Rectal smooth muscle tissue (tissue), 1 donor: ENCODE measurements around the gene ANGPTL4.
"Not testable (repeated sequence)": the region's sequence is repeated elsewhere in the genome, so short reads cannot be mapped to it uniquely, and the experiment has no call there.

Source experiments
- H3K27ac ChIP-seq: one replicate; pipeline ENCODE4 v1.7.0; 2013; ENCODE audit warnings: low read depth, low read length, inconsistent platforms
- H3K27me3 ChIP-seq: one replicate; pipeline ENCODE4 v1.7.0; 2013; ENCODE audit warnings: low read length; ENCODE audit not compliant: control insufficient read depth, insufficient read depth
- H3K36me3 ChIP-seq: one replicate; pipeline ENCODE4 v1.7.0; 2013; ENCODE audit warnings: low read length; ENCODE audit not compliant: control insufficient read depth, insufficient read depth
- H3K4me1 ChIP-seq: one replicate; pipeline ENCODE4 v1.7.0; 2013; ENCODE audit warnings: low read length; ENCODE audit not compliant: control insufficient read depth, insufficient read depth
- H3K4me3 ChIP-seq: one replicate; pipeline ENCODE4 v1.7.0; 2013; ENCODE audit warnings: low read length
- H3K9ac ChIP-seq: one replicate; pipeline ENCODE4 v1.7.0; 2013; ENCODE audit warnings: low read length

Gene ANGPTL4

DNA sequence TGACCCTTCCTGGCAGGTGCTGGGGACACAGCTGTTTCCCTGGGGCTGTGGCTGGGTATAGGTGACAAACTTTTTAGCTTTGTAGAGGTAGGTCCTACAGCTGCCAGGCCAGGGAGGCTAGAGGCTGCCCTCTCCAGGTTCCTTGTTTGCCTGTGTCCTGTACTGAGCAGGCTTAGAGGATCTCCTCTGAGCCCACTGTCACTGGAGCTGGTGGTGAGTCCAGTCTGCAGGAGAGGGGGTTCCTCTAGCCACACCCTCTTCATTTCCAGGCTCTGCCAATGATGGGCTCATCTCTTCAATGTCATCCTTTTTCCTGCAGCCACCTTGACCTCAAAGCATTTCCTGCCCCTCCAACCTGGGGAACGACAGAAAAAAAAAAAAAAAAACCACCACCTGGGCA, 13.6 kb downstream of the ANGPTL4 start:
- H3K27ac ChIP-seq: no peak overlapping the region
- H3K27me3 ChIP-seq: no peaks in the 10 kb centered on the region
- no peak overlapping the region for H3K4me3 ChIP-seq
- no peaks in the 10 kb centered on the region for H3K4me1 ChIP-seq
- H3K9ac ChIP-seq: no peak overlapping the region
- peaks cover 9% of the 10 kb centered on the region for H3K36me3 ChIP-seq

DNA sequence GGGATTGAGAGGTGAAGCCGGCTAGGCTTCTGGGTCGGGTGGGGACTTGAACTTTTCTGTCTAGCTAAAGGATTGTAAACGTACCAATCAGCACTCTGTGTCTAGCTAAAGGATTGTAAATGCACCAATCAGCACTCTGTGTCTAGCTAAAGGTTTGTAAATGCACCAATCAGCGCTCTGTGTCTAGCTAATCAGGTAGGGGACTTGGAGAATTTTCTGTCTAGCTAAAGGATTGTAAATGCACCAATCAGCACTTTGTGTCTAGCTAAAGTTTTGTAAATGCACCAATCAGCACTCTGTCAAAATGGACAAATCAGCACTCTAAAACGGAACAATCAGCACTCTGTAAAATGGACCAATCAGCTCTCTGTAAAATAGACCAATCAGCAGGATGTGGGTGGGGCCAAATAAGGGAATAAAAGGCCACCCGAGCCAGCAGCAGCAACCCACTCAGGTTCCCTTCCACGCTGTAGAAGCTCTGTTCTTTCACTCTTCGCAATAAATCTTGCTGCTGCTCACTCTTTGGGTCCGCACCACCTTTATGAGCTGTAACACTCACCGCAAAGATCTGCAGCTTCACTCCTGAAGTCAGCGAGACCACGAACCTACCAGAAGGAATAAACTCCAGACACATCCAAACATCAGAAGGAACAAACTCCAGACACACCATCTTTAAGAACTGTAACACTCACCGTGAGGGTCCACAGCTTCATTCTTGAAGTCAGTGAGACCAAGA, 15.4 kb downstream of the ANGPTL4 start:
- H3K9ac ChIP-seq, H3K27ac ChIP-seq, H3K27me3 ChIP-seq, H3K36me3 ChIP-seq, H3K4me1 ChIP-seq, H3K4me3 ChIP-seq: not testable (repeated sequence)

DNA sequence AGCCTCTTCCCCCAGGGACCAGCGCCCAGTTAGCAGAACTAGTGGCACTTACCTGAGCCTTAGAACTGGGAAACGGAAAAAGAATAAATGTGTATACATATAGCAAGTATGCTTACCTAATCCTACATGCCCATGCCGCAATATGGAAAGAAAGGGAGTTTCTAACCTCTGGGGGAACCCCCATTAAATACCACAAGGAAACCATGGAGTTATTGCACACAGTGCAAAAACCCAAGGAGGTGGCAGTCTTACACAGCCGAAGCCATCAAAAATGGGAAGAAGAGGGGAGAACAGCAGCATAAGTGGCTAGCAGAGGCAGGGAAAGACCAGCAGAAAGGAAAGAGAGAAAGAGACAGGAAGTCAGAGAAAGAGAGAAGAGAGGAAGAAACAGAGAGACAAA, 20.6 kb downstream of the ANGPTL4 start:
- not testable (repeated sequence) for H3K4me1 ChIP-seq, H3K27ac ChIP-seq, H3K27me3 ChIP-seq, H3K4me3 ChIP-seq, H3K9ac ChIP-seq, H3K36me3 ChIP-seq

DNA sequence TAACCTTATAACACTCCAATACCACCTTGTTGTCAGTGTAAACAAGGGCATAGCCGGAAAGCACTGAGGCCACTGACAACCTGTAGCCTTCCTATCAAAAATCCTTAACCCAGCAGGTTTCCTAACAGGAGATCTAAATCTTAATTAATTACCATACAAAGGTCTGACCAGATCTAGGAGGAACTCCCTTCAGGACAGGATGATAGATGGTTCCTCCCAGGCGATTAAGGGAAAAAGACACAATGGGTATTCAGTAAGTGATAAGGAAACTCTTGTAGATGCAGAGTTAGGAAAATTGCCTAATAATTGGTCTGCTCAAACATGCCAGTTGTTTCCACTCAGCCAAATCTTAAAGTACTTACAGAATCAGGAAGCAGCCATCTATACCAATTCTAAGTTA, 21.1 kb downstream of the ANGPTL4 start:
- H3K36me3 ChIP-seq, H3K27ac ChIP-seq, H3K9ac ChIP-seq, H3K27me3 ChIP-seq, H3K4me3 ChIP-seq, H3K4me1 ChIP-seq: not testable (repeated sequence)

DNA sequence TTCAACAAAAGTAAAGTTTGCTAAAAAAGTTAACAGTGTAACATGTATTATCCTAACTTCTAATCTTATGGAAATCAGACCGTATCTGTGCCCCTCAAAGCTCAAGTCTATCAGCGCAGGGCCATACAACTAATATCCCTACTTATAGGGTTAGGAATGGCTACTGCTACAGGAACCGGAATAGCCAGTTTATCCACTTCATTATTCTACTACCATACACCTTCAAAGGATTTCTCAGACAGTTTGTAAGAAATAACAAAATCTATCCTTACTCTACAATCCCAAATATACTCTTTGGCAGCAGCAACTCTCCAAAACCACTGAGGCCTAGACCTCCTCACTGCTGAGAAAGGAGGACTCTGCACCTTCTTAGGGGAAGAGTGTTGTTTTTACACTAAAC, 21.6 kb downstream of the ANGPTL4 start:
- not testable (repeated sequence) for H3K27ac ChIP-seq, H3K9ac ChIP-seq, H3K4me1 ChIP-seq, H3K27me3 ChIP-seq, H3K36me3 ChIP-seq, H3K4me3 ChIP-seq

DNA sequence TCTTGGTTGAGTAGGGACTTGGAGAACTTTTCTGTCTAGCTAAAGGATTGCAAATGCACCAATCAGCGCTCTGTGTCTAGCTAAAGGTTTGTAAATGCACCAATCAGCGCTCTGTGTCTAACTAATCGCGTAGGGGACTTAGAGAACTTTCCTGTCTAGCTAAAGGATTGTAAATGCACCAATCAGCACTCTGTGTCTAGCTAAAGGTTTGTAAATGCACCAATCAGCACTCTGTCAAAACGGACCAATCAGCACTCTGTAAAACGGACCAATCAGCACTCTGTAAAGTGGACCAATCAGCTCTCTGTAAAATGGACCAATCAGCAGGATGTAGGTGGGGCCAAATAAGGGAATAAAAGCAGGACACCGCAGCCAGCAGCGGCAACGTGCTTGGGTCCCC, 22.5 kb downstream of the ANGPTL4 start:
- not testable (repeated sequence) for H3K9ac ChIP-seq, H3K36me3 ChIP-seq, H3K4me1 ChIP-seq, H3K27ac ChIP-seq, H3K27me3 ChIP-seq, H3K4me3 ChIP-seq

DNA sequence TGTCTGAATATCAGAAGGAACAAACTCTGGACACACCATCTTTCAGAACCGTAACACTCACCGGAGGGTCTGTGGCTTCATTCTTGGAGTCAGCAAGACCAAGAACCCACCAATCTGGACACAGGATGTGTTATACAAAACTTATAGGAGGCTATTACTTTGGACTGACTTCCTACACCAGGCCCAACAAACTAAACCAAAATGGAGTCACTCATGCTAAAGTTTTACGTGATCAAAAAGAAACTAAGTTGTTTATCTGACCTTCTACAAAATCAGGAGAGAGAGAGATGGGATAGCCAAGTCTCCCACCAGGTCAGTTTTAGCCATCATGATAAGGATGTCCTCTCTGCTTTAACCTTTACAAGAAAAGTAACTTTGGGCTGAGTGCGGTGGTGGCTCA, 23.0 kb downstream of the ANGPTL4 start:
- peaks cover 12% of the 10 kb centered on the region for H3K4me1 ChIP-seq
- no peaks in the 10 kb centered on the region for H3K27me3 ChIP-seq
- no peak overlapping the region for H3K27ac ChIP-seq
- H3K36me3 ChIP-seq: no peaks in the 10 kb centered on the region
- no peak overlapping the region for H3K4me3 ChIP-seq
- no peak overlapping the region for H3K9ac ChIP-seq

DNA sequence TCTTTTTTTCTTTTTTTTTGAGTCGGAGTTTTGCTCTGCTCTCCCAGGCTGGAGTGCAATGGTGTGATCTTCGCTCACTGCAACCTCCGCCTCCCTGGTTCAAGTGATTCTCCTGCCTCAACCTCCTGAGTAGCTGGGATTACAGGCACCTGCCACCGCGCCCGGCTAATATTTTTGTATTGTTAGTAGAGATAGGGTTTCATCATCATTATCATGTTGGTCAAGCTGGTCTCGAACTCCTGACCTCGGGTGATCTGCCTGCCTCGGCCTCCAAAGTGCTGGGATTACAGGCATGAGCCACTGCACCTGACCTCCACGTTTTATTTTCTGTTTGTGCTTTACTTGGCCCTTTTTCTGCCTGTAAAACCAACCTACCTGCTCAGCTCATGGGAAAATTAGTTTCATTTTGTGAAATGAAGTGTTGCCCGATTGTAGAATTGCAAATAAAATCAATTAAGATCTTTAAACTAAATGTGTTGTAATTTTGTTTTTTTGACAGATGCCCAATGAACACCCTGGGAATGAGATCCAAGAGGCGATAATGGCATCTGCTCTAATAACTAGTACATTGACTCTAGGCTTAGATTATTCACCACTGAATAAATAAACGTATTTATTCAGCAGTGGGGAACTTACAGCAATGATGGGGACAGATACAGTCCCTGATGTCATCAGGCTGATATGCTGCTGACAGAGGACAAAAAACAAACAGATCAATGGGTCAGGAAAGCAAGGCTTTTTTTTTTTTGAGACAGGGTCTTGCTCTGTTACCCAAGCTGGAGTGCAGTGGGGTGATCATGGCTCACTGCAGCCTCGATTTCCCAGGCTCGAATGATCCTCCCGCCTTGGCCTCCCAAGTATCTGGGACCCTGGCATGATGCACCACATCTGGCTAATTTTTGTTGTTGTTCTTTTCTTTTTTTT, 24.0 kb downstream of the ANGPTL4 start:
- H3K4me3 ChIP-seq: no peak overlapping the region
- no peak overlapping the region for H3K9ac ChIP-seq
- H3K36me3 ChIP-seq: no peaks in the 10 kb centered on the region
- no peaks in the 10 kb centered on the region for H3K27me3 ChIP-seq
- peaks cover 14% of the 10 kb centered on the region for H3K4me1 ChIP-seq
- H3K27ac ChIP-seq: no peak overlapping the region

DNA sequence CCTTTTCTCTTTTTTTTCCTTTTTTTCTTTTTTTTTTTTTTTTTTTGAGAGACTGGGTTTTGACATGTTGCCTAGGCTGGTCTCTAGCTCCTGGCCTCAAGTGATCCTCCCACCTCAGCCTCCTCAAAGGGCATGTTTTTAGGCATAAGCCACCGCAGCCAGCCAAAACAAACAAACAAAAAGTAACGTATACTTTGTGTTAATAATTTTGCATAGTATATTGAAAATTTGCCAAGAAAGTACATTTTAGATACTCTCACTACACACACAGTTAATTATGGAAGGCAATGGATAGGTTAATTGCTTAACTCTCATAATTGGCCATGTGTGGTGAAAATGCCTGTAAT, 24.6 kb downstream of the ANGPTL4 start:
- H3K27ac ChIP-seq: no peak overlapping the region
- H3K4me1 ChIP-seq: peaks cover 14% of the 10 kb centered on the region
- no peaks in the 10 kb centered on the region for H3K27me3 ChIP-seq
- no peak overlapping the region for H3K9ac ChIP-seq
- no peaks in the 10 kb centered on the region for H3K36me3 ChIP-seq
- no peak overlapping the region for H3K4me3 ChIP-seq

DNA sequence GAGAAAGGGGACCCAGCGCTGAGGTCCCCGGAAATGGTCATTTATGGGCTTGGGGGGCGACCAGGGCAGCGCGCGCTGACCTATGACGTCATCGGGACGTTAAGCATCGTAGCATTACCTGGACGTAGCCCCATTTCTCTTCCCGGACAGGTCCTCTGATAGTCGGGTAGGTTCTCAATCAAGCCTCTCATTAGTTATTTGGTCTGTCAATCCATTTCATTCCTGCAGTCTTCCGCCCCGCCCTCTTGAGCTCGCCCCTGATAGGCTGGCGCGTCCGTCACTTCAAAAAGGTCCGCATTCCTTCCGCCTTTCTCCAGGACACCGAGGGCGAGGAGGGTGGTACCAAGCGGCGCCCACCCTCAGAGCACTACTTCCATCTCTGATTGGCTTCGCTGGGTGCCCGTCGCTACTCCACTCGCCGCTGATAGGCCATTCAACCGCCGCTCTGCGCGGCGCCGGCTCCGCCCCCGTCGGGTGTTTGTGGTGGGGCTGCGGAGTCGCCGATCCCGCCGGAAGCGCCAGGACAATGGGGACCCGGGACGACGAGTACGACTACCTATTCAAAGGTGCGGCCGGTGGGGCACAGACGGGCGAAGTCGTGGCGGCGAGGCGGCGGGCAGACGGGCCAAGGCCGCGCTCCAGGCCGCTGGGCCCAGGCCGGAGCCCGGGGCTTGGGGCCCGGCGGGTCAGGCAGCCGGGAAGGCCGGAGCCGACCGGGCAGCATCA, 26.1 kb downstream of the ANGPTL4 start, which contains the start of gene RAB11B:
RAB11B (plus strand) TSS at position 470 of the 726 bp plus-strand sequence; CDS start at position 527, 57 bp downstream.
- H3K27me3 ChIP-seq: no peaks in the 10 kb centered on the region
- H3K9ac ChIP-seq: peak within 1 kb of the TSS; percentile 95

DNA sequence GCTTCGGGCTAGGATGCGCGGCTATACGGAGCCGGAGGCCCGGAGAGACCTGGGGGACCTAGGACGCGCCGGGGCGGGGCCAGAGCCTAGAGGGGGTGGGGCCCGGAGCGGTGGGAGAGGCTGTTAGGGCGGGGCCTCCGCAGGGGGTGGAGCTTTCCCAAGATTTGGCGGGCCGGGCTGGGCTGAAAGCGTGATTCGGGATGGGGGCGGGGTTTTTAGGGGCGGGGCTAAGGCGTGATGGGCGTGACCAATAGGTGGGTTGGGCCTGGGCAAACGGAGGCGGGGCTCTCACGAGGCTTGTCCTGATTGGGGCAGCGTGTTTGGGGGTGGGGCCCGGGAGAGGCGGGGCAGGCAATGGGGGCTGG, 26.6 kb downstream of the ANGPTL4 start:
- H3K27me3 ChIP-seq: no peaks in the 10 kb centered on the region
- no peaks in the 10 kb centered on the region for H3K36me3 ChIP-seq
- H3K4me1 ChIP-seq: peaks cover 14% of the 10 kb centered on the region
- peak overlapping the region; percentile 83 for H3K4me3 ChIP-seq
- peak overlapping the region; percentile 100 for H3K27ac ChIP-seq
- H3K9ac ChIP-seq: peak overlapping the region; percentile 95

More for the DNA sequence above, 26.1 kb downstream of the ANGPTL4 start, which contains the start of gene RAB11B:
- Histone ChIP-seq H3K27ac (peak within 1 kb of the TSS; percentile 100), H3K36me3 (no peaks in the 10 kb centered on the region), H3K4me1 (peaks cover 14% of the 10 kb centered on the region), H3K4me3 (peak within 1 kb of the TSS; percentile 83)

DNA sequence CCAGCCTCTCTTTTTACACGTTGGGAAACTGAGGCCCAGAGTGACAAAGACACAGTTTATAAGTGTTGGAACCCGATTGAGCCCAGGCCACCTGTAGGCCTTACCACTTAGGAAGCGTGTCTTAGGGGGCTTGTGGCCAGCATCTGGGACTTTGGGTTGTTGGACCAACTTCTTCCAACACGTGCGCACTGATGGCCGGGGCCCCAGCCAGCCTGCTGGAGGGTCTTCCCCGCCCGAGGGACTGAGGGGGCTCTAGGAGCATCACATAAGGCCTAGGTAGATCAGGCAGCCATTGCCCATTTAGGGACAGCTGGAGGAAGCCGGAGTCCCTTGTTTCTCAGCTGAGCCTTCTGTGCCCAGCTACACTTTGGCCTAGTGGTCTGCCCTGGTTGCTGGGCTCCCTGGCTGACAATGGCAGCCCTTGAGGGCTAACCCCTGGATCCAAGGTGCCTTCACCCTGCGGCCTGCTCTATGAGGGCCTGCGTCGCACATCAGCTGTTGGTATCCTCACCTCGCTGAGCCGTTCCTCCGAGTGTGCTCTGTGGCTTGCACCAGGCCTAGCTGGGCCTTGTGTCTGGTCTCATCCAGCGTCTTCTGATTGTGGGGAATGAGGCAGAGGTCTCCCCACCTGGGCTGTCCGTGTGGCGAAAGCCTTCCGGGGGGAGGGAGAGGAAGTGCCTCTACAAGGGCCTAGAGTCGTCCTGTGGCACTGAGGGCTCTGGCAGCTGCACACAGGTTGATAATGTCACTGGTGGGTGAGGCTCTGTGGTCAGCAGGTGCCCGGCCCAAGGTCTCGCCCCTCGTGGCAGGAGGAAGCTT, 27.5 kb downstream of the ANGPTL4 start:
- no peaks in the 10 kb centered on the region for H3K27me3 ChIP-seq
- H3K9ac ChIP-seq: no peak overlapping the region
- H3K4me1 ChIP-seq: peaks cover 14% of the 10 kb centered on the region
- H3K4me3 ChIP-seq: peak overlapping the region; percentile 38
- H3K27ac ChIP-seq: peak overlapping the region; percentile 88
- H3K36me3 ChIP-seq: no peaks in the 10 kb centered on the region
